ENCODE data around the gene CD79A. TPM values are rescaled to one million over a fixed set of nuclear protein-coding genes. Genes with fewer than 3 reads are reported as not detected.

CD79A gene
- total RNA-seq, 1 donor from 2014 or later, result 0.47 TPM

DNA sequence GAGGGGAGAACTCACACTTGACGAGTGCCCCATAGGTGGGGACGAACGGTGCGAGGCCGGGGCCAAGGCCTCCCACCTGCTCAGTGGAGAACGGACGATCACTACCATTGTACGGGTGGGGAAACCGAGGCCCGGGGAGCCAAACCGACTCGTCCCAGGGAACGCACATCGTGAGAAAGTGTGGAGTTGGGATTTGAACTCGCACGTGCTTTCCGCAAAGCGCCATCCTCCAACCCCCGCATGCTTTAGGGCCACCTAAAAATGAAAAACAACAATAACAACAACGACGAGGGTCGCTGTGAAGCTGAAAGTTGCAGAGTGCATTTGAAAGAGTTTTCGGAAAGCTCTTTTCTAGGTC is 6.4 kb downstream of the CD79A start:
- no peak for DNase-seq (ENCODE audit: extremely low read depth, low read depth, low spot score)

DNA sequence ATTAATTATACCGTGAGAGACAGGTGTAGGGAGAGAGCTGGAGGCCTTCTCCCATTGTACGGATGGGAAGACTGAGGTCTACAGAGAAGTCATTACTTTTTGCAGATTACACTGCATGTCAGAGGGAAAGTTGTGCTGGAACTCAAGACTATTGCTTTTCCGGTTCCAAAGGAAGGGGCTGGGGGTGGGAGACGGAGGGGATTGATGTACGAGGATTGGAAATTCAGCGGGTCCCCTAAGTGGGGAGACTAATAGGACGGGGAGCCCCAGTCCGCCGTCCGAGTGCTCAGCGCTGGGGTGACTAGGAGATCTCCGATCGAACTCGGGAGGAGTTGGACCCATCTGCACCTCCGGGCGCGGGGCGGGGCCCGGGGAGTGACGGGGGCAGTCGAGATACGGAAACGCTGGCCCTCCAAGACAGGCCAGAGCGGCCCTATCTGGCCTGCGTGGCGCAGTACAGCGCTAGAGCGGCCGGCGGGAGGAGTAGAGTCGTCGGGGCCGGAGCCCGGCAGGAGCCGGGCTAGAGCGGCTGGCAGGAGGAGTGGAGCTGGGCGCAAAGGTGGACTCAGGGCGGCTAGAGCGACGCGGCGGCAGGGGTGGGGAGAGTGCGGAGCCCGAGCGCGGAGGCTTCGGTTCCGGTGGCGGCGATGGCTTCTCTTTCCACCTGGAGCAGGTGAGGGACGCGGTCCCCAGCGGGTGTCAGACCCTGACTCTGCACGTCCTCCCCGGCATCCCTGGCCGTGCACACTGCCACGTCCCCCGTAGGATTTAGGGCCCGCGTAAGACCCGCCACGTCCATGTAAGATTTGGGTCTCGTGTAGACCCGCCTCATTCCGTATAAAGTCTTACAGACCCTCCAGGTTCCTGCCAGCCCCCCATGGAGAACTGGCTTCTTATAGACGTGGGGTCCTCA is 7.0 kb downstream of the CD79A start:
- DNase-seq (ENCODE audit: extremely low read depth, low read depth, low spot score), result peak; percentile 44

DNA sequence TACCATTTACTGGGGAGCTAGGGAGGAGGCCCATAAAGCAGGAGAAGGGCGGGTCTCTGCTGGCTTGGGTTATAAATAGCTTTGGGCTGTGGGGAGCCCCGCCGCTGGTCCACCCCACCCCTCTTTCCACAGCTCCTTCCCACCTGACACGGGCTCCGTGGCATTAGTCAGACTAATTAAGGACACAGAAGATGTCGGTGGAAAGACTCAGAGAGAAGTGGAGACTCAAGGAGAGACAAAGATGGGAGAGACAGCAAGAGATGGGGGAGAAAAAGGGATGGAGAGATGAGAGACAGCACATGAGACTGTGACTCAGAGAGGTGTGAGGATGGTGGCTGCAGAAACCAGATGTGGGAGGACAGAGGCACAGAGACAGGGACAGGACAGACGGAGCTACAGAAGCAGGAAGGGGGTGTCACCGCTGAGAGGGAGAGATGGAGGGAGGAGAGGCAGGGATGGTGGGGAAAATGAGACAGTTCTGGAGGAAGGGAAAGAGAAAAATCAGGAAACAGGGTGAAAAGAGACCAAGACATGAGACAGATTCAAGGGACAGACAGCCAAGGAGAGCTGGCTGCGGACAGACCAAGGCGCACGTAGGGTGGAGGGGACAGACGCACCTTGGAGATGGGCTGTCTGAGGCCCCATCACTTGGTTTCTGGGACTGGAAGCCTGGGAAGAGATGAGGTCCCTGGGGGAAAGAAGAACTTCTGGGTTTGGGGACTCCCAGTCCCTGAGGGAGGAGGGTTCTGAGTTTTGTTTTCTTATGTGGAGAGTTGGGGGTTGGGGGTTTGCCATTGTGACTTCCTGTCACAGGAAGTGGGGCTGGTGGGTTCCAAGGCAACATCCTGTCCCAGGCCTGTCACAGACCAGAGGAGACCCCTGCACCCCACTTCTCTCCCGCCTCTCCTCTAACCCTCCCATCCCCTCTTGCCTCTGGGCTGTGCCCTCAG is 10.0 kb downstream of the CD79A start:
- no peak for DNase-seq (ENCODE audit: extremely low read depth, low read depth, low spot score)

DNA sequence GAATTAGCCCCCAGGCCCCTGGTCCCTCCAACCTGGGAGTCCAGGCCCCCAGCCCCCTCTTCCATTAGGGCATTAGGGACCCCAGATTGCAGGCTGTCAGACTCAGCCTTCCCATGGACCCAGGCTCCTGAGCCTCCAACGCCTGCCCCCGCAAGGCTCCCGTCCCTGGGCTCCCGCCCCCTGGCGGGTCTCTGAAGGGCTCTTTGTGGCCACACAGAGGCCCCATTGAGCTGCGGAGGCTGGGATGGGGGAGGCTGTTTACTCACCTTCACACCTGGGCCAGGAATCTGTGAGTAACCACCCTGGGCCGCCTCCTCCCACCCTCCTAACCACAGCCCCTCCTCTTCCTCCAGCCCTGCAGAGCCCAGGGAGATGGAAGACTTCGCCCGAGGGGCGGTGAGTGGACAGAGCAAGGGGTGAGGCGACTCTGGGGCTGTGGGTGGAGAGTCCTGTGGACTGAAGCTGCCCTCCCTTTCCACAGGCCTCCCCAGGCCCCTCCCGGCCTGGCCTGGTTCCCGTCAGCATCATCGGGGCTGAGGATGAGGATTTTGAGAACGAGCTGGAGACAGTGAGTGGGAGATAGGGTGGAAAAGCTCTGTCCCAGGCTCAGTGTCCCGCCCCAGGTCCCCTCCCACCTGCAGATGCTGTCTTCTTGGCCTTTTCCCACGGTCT is 10.8 kb downstream of the CD79A start:
- DNase-seq (ENCODE audit: extremely low read depth, low read depth, low spot score), result no peak

DNA sequence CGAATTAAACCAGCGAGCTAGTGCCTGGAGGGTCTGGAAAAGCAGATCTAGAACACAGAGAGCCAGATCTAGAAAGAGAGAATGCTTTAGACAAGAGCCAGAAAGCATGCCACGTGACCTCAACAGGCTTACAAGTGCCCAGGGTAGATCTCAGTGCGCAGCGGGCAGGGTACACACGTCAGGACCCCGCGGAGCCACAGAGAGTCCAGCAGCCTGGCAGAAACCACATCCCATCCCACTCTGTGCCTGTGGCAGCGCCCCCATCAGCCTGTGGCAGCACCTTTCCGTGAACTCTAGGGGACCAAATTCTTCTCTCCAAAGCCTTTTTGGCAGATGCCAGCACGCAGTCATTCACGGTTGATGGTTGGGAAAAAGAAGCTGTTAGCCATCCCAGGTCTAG is 11.8 kb downstream of the CD79A start:
- no peak for DNase-seq (ENCODE audit: extremely low read depth, low read depth, low spot score)

DNA sequence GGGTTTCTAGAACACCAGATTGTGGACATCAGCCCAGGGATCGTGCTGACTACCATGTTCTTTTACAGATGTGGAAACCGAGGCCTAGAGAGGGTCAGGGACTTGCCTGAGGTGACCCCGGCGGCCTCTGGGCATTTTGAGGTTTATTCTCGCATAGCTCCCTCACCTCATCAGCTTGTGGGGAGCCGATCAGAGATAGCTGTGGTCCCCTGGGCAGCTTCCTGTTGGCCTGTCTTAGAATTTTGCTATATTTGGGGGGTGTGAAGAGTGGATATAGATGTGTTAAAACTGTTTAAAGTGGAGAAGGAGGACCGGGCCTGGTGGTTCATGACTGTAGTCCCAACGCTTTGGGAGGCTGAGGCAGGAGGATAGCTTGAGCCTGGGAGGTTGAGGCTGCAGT is 12.8 kb downstream of the CD79A start:
- DNase-seq (ENCODE audit: extremely low read depth, low read depth, low spot score), result no peak

DNA sequence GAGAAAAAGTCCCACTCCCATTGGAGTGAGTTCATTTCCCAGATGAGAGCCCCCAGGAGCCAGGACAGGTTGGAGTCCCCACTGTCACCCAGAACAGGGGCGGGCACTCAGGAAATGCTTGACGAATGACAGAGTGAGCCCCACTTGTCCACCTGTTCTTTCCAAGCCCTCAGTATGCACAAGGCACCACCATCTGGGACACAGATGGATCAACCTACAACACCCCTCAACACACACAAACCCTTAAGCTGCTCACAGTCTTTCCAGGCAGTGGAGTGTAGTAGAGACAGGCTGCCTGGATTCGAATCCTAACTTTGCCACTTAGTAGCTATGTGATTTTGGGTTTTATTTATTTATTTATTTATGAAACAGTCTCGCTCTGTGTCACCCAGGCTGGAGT is 13.9 kb downstream of the CD79A start:
- DNase-seq (ENCODE audit: extremely low read depth, low read depth, low spot score), result no peak

DNA sequence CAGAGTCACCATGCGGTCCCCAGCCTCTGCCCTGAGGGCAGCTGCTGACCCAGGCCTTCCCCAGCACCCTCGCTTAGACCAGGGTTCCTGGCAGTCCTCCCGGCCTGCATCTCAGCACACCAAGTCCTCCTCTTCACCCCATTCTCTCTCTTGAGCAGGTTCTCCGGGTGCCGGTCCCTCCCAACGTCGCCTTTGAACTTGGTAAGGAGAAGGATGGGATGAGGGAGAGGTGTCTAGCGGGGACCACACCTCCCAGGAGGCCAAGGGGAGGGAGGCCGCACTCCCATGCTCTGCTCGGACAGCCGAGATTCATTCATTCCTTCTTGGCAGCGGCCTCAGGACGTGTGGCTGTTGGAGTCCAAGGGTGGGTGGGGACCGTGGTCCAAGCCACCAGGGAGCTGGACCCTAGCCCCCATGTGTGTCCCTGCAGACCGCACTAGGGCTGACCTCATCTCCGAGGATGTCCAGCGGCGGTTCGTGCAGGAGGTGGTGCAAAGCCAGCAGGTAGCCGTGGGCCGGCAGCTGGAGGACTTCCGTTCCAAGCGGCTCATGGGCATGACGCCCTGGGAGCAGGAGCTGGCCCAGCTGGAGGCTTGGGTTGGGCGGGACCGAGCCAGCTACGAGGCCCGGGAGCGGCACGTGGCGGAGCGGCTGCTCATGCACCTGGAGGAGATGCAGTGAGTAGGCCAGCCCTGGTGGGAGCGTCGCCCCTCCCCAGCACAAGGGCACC is 15.3 kb downstream of the CD79A start:
- DNase-seq (ENCODE audit: extremely low read depth, low read depth, low spot score), result no peak

DNA sequence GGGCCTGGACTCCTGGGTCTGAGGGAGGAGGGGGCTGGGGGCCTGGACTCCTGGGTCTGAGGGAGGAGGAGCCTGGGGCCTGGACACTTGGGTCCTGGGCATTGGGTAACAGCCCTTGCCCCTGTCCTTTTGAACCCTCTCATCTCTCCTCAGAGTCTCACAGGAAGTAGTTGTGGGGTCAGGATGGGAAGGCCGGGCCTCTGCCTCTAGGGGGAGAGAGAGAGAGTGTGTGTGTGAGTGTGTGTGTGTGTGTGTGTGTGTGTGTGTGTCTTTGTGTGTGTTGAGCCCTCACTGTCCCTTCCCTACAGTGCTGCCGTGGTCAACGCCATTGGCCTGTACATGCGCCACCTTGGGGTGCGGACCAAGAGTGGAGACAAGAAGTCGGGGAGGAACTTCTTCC is 16.8 kb downstream of the CD79A start:
- no peak for DNase-seq (ENCODE audit: extremely low read depth, low read depth, low spot score)

DNA sequence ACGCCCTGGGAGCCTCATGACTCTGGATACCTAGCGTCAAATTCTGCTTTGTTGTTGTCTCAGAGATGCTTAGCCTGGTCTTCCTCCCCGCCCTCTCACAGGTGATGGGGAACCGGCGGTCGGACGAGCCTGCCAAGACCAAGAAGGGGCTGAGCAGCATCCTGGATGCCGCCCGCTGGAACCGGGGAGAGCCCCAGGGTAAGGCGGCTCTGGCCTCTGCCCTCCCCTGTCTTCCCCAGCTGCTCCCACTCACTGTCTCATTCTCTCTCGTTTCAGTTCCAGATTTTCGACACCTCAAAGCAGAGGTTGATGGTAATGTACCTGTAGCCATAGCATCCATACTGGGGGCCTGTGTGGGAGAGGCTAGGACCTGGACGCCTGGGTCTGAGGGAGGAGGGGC is 17.3 kb downstream of the CD79A start:
- DNase-seq (ENCODE audit: extremely low read depth, low read depth, low spot score), result no peak

DNA sequence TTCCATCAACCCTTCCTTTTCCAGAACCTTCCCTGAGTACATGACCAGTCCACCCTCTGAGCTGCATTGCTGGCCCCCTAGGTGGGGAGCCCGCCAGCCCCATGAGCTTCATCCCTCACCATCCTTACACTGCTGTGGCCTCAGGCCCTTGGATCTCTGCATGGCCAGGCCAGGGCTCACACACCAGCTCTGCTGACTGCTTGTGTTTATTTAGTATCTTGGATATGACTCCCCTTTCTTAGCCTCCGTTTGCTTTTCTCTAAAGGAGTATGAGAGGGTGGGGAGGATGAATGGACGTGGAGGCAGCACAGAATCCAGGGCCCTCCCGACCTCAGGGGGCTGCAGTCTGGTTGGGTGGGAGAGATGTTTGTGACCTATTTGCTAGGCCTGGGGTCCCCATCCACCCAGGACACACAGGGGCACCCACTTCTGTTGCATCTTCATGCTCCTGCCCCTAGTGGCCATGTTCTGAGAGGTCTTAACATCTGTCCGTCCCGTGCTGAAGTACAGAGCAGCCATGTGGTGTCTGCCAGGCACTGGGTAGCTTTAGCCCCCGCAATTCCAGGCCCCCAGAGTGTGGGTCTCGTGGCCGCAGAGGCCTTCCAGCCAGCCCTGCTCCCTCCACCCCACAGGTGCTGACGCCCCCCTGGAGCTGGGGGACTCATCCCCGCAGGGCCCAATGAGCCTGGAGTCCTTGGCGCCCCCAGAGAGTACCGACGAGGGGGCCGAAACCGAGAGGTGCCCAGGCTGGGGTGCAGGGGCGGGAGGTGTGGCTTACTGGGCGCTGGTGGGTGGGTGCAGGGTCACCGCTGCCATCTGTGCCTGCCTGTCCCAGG is 18.9 kb downstream of the CD79A start:
- no peak for DNase-seq (ENCODE audit: extremely low read depth, low read depth, low spot score)

DNA sequence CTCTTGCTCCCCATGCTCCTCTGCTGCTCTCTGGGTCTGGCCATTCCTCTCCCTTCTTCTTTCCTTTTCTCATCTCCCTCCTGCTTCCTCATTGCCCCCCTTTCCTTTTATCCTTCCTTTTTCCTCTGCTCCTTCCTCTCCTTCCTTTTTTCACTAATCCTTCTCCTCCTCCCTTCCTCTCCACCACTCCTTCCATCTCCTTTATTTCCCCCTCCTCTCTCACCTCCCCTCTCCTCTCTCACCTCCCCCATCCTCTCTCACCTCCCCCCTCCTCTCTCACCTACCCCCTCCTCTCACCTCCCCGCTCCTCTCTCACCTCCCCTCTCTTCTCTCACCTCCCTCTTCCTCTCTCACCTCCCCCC is 19.5 kb downstream of the CD79A start:
- DNase-seq (ENCODE audit: extremely low read depth, low read depth, low spot score), result no peak

DNA sequence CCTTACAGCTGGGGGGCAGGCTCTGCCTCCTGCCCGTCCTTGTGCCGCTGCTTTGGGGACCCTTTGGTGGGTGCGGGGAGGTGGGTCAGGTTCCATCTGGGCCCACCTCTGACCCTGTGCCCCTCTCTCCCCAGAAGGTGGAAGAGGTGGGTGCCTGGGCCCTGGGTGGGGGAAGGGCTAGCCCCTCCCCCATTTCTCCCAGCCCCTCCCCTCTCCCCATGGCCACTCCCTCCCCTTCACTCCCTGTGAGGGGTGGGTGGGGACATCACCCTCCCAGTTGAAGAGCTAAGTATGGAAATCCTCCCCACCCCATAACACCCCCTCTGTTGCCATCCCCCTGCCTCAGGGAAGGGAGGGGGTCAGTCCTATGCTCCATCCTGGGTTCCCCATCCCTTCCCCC is 20.1 kb downstream of the CD79A start:
- DNase-seq (ENCODE audit: extremely low read depth, low read depth, low spot score), result no peak

DNA sequence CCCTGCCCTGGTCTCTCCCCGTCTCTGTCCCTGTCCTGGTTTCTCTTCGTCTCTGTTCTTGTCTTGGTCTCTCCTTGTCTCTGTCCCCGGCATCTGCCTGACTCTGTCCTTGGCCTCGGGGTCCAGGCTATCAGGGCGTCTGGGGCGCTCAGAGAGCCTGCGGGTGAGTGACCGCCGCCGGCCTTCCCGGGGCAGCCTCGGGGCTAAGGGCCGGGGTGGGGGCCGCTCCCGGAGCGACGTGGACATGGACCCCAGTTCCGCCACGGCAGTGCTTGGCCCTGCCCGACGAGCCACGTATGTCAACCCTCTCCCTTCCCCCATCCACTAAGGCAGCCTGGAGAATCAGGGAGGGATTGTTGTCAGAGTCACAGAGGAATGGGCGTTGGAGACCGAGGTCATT is 20.7 kb downstream of the CD79A start:
- no peak for DNase-seq (ENCODE audit: extremely low read depth, low read depth, low spot score)

DNA sequence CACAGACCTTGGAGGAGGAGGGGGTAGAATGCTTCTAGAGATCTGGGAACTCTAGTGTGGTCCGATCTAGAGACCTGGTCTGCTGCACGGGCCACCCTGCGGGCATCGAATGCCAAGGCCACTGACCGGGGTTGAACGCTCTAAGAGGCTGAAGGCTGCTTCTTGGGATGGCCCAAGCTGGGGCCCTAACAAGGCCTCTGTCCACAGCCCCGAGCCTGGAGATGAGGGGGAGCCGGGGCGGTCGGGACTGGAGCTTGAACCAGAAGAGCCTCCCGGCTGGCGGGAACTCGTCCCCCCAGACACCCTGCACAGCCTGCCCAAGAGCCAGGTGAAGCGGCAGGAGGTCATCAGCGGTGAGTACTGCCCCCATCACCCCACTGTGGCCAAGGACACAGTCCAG is 21.2 kb downstream of the CD79A start:
- no peak for DNase-seq (ENCODE audit: extremely low read depth, low read depth, low spot score)

DNA sequence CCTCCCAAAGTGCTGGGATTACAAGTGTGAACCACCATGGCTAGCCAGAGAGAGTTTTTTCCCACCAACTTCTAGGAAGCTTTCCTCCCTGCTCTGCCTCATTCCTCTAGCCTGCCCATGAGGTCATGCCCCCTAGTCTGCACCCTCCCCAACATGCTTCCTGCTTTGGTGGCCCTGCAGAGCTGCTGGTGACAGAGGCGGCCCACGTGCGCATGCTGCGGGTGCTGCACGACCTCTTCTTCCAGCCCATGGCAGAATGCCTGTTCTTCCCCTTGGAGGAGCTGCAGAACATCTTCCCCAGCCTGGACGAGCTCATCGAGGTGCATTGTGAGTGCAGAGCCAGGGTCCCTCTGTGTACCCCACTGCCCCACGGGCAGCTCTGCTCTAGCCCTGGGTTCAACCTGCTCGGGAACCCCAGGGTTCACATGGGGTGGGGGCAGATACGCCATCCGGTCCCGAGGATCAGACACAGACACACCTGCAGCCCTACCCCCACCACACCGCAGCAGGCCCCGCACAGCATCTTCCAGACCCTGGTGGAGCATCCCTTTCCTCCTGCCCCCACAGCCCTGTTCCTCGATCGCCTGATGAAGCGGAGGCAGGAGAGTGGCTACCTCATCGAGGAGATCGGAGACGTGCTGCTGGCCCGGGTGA is 24.8 kb downstream of the CD79A start:
- DNase-seq (ENCODE audit: extremely low read depth, low read depth, low spot score), result no peak

DNA sequence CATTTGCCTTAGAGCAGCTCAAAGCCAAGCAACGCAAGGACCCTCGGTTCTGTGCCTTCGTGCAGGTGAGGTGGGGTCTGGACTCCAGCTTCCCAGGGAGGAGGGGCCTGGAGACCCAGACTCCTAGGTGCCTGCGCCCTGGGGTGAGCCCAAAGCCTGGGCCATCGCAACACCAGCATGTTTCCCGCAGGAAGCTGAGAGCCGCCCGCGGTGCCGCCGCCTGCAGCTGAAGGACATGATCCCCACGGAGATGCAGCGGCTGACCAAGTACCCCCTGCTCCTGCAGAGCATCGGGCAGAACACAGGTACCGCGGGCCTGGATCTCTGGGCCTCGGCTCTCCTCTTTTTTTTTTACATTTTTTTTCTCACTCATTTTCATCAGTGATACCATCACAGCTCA is 25.5 kb downstream of the CD79A start:
- DNase-seq (ENCODE audit: extremely low read depth, low read depth, low spot score), result no peak

DNA sequence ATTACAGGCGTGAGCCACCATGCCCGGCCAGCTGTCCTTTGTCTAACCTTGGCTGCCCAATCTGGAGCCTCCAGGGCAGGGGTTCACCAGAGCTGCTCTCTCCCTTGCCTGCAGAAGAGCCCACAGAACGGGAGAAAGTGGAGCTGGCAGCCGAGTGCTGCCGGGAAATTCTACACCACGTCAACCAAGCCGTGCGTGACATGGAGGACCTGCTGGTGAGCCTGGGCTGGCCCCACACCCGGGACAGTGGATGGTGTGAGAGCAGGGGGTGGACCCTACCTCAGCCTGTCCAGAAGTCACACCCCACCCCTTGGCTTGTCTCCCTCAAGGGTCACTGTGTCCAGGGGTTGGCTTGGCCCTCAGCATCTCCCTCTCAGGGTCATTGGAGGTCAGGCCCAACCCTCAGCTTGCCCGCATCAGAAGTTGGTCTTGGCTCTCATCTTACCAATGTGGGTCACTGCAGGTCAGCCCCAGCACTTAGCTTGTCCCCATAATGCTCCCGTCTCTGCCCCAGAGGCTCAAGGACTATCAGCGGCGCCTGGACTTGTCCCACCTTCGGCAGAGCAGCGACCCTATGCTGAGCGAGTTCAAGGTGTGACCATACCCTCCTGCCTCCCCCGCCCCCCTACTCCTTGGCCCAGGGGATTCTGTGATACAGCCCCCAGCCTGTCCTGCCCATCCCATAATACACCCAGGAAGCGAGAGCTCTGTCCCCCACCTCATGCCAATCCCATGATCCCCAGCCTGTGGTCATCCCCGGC is 26.3 kb downstream of the CD79A start:
- DNase-seq (ENCODE audit: extremely low read depth, low read depth, low spot score), result no peak
